Head of caudate nucleus (tissue), 42 donors: Measurements from ENCODE around the gene ENKUR.
A peak's percentile ranks its signal among the peaks of the same experiment; 100 is the strongest.
"Not testable (repeated sequence)": the region's sequence is repeated elsewhere in the genome, so short reads cannot be mapped to it uniquely, and the experiment has no call there.

Source experiments
- DNase-seq, 42 donors: peaks; one replicate each; pipeline versions ENCODE4 v3.0.0 to v3.0.0-alpha.2; 2020 to 2021; ENCODE audit warnings: mixed read lengths in 7 of 42
- intact Hi-C: fragments of 100-400 bp; cut with DNase I; formaldehyde crosslinking; loops from one replicate; pipeline ENCODE4 v1.15.0; 2022

The ENKUR gene

DNA sequence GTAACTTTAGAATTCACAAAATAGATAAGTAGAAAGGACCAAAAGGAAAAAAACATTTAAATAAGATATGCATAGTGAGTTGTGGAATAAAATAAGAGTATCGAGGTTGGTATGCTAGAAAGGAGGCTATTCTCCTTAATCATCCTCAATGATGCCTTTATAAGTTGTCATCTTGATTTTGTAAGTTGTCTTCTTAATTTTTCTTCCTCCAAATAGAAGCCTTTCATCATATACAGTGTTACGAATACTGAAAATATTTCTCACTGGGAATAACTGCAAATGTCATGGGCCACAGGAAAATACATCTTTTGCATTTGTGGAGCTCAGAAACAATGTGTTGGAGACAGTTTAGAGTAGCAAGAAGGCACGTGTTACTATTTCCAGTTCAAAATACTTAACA lies 32.0 kb downstream of the ENKUR start:
- DNase-seq, result no peak
- intact Hi-C loops, result no loop called here

DNA sequence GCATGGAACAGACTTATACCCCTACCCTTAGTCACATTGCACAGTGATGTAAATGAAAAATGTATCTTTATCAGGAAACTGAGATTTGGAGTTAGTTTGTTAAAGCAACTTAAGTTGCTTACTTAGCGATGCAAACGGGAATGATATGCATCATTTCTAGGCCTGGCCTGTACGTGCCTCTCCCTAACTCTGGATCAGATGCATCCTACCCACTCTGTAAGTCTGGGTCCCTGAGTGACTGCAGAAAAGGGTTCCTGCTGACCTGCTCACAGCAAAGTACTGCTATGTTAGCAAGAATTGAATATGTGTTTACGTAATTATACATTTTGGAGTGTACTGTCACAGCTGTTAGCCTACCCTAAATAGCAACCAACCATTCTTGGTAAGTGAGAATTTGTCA lies 32.8 kb downstream of the ENKUR start:
- intact Hi-C loops, result no loop called here
- no peak for DNase-seq

DNA sequence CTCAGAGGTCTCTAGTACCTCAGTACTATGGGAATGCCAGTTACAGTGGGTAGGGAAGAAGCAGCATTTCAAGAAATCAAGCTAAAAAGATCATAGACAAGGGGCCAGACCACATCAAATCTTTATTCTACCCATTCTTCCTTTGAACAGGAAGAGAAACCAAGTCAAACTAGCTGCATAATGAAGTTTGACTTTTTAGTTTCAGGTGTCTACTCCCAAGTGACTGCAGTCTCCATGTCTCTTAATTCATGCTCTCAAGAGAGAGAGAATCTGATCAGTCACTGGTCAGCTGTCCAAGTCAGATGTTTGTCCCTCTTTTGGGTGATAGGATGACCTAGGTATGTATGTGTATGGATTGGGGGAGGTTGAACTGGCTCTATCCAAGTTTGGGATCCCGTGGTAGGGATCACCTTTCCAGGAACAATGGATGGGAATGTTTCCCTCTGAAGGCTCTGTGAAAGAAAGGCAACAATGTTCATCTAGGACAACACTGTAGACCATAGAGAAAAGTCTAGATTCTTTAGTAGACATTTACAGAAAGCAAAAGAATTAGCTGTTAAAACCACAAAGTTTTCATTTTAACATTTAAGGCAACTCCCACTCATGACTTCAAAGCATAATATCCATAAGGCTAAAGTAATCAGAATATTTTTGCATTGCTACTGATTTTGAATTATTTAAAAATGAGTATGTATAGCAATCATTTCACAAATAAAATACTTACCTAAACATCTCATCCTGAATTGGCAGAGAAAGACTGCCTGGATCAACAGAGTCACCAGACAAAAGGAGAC lies 33.4 kb downstream of the ENKUR start:
- DNase-seq, result no peak
- intact Hi-C loops, result no loop called here

DNA sequence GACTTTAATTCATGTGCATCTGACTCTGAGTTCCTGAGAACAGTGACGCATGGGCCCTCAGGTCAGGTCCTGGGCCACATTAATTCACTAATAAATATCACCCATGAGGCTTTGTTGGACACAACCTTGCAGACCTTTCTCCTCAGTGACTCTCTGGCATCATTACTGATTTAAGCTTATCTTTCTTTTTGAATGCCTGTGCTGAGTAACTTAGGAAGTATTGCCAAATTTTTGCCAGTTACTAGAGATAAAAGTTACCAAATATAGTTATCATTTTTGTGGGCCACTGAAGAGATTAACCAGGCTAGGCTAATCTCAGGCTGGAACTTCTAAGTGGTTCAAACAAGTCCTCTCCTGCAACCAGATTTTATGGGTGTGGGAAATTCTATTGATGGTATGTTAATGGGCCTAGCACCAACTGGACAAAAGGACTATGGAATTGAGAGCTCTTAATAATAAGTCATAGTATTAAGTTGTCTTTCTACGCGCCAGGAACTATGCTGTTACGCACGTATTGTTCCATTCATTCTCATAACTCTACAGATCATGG lies 34.7 kb downstream of the ENKUR start:
- DNase-seq, result no peak
- intact Hi-C loops, result no loop called here

DNA sequence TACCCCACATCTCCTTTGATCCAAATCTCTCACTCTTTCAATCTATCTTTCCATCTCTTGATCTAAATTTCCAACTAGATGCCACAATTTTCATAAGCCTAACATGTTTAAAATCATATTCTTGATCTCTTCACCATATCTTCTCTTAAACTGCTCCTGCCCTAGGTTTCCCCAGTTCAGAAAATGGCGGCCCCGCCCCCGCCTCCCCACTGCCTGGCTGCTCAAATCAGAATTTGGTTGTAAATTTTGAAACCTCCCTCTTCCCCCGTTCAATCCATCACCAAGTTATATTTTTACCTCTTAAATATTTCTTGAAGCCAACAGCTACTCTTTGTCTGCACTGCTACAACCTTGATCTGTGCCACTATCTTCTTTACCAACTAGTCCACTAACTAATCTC lies 36.3 kb downstream of the ENKUR start:
- peak in 15 of 42 donors; percentile 18 to 61 (median 32) for DNase-seq
- intact Hi-C loops, result no loop called here

DNA sequence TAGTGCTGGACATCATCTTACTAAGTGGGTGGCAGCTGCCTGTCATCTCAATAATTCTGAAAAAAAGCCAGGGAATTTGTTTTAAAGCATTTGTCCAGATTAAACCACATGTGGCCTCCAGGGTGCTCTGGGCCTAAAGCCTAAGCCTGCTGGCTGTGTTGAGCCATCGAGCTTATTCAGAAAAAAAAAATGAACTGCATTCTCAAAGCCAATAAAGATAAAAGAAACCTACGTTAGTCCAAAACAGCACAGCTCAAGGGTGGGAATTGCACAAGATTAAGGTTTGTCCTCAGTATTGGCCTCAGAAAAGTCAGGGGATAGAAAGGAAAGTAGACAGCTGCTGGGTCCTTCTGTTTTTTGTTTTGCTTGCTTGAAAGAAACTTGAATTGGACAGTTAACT lies 41.0 kb downstream of the ENKUR start:
- DNase-seq, result no peak
- intact Hi-C loops, result no loop called here

DNA sequence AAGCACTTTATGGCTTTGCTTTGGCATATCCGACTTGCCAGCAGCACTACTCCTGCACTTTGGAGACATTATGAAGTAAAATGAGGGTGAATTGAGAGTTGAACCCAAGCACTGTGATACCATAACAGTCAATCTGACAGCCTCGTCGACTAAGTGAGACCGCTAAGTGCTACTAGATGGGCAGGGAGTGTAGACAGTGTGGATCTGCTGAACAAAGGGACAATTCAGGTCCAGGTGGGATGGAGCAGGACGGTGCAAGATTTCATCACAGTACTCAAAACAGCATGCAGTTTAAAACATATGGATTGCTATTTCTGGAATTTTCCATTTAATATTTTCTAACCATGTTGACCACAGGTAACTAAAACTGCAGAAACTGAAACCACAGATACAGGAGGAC lies 42.8 kb downstream of the ENKUR start:
- no peak for DNase-seq
- intact Hi-C loops, result no loop called here

DNA sequence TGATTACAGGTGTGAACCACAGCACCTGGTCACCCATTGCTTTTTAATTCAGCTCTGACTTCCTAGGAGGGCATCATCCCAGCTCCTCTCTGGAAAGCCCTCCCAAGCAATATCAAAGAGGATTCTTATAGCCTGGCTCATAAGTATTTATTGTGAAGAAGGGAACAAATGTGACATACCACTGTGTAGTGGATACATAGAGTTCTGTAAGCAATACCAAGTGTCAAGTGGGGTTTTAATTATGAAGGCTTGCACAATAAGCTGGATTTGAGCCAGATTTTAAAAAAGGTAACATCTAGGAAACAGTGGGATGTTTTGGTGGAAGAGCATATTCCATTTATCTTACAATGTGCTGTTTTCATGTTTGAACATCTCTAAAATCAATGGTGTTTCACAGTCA lies 44.6 kb downstream of the ENKUR start:
- intact Hi-C loops, result no loop called here
- no peak for DNase-seq

DNA sequence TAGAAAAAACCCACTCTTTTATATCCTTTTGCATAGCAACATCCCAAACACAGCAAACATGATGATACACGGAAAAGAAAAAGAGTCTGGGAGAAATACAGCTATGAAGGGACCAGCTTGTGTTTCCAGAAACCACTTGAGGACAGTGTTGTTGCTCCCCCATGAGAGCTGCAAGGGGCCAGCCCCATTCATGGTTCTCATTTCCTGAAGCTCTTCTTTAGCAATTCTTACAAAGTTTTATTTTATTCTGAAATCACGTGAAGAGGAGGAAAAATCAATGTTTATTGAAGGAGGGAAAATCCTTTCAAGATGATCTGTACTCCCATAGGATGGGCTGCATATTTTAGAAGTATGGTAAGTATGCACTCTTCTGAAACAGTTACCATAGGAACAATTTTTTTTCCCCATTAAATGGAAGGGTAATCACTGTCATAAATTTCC lies 46.1 kb downstream of the ENKUR start:
- intact Hi-C loops, result no loop called here
- DNase-seq, result no peak

DNA sequence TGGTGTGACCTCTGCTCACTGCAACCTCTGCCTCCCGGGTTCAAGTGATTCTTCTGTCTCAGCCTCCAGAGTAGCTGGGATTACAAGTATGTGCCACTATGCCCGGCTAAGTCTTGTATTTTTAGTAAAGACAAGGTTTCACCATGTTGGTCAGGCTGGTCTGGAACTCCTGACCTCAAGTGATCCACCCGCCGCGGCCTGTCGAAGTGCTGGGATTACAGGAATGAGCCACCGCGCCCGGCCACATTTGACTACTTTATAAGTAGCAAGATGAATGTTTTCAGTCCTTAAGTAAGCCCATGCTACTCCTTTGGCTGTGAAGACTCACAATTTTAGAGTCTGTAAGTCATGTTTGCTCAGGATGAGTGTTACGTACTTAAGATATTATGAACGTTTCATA lies 47.0 kb downstream of the ENKUR start:
- intact Hi-C loops, DNase-seq: not testable (repeated sequence)

DNA sequence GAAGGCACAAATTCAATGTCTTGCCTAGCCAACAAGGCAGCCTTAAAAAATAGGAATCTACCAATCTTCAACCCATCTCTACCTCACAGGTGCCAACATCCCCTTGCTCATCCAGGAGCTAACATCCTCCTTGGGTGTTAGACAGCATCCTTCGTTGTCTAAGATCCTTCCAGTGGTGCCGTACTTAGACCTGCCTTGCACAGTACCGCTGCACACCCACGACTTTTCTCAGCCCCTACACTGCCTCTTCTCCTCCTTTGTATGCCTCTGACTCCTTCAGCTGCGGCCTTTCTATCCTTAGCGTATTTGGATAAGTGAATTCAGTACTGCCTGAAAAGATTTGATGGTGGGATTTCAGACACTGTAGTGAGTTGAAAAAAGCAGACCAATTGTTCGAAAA lies 47.6 kb downstream of the ENKUR start:
- peak in 5 of 42 donors; percentile 19 to 62 (median 51) for DNase-seq
- intact Hi-C loops, result no loop called here

DNA sequence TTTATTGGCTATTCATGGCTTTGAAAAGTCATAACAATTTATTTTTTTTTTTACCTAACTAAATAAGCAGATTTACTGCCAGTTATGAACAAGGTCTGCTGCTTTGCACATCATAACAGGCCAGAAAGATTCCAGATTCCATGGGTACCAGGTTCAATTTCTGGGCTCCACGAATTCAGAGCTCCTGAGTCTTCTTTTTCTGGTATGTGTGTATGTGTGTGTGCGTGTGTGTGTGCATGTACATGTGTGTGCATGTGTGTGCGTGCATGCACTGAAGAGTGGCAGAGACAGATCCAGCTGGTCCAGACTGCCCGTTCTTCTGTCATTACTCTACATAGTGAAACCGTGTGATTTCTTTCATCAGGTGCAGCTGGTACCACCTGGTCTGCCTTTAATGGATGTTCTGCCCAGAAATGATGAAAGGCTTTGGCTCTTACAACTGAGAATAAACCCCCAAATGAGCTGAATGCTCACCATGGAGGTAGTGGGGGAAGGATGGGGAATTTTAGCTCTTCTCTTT lies 48.9 kb downstream of the ENKUR start:
- intact Hi-C loops, result no loop called here
- no peak for DNase-seq

DNA sequence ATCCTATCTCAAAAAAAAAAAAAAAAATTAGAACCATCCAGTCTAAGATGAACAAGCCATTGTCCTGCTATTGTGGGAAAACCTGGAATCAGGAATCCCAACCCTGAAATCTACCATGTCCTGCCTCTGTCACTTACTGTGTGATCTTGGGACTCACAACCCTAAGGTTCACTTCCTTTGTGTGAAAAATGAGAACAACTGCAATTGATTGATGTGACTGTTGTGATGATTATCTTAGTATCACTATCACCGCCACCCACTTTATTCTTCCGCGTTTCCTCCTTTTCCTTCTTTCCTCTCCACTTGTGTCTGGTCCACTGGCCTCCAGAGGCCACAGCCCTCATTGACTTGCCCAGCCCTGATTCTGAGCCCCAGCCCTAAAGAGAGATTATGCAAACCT lies 50.9 kb downstream of the ENKUR start:
- no peak for DNase-seq
- intact Hi-C loops, result no loop called here

DNA sequence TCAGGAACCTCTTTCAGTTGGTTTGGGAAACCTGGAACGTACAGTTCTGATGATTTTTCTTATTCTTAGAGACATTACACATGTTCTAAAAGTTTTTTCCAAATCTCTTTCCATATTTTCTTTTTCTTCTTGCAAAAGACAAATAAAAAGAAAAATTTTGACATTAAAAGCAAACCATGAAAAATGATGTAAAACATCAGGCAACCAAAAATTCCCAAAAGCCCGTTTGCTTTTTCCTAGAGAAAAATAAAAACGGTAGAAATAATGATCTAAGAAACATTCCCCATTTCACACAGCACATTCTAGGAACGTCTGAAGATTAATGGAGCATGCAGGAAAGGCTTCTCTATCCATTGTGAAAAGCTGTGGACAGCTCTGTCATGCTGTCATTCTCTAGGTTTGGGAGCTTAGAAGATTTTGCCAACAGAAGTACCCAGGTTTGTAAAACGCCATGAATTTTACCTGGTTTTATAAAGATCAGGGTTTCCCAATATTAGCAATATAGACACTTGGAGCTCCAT lies 52.4 kb downstream of the ENKUR start:
- DNase-seq, result no peak

DNA sequence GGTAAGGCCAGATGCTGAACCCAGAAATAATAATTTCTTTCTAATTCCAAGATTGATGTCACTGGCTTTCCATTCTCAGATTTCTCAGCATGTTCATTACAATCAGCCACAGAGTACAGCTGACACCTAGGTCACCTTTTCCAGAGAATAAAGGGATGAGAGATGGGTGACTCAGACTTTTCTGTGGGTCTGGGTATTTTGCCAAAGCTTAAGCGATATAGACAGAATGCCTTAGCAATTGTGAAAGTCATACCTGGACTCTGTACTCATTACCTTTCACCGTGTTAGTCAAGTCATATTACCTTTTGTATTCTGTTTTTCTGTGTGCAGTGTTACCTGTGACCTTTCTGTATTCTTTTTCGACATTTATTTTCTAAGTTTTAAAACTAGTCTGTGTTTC lies 53.0 kb downstream of the ENKUR start:
- intact Hi-C loops, result no loop called here
- no peak for DNase-seq

More for the DNA sequence above, 52.4 kb downstream of the ENKUR start:
- intact Hi-C loops, result no loop called here

DNA sequence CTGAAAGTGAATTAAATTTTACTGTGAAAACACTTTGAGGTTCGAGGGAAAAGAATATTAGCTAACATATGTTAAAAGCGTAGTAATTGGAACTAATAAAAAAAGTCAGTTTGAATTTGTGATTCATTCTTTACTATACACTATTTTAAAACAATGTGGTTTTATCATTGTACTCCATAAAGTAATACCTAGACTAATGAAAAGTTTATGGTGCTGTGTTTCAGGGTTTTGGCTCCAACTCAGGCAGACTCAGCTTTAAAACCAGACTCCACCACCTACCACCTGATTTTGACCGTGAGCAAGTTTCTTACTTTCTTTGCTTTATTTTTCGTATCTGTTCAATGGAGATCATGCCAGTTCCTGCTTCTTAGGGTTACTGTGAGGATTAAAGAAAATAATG lies 54.4 kb downstream of the ENKUR start:
- DNase-seq, result no peak

DNA sequence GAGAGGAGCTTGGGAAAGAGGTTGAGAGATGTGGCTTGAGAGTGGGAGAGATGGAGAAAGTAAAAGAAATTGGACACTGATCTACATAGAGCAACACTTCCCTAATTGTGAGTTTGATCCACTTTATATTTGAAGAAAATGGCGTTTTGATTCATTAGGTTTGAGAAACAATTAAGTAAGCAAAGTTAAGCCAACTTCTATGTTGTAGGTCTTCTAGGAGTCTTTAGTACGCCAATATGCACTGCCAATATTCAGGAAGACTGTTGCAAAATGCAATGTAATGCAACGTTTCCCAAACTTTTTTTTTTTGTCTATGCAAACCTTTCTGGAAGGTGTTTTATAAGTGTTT lies 56.6 kb downstream of the ENKUR start:
- intact Hi-C loops, result loop anchor here (10.0 kb wide), 1 partner anchor 145 kb away; no protein-coding TSS in a partner anchor
- no peak for DNase-seq

More for the DNA sequence above, 54.4 kb downstream of the ENKUR start:
- intact Hi-C loops, result no loop called here

DNA sequence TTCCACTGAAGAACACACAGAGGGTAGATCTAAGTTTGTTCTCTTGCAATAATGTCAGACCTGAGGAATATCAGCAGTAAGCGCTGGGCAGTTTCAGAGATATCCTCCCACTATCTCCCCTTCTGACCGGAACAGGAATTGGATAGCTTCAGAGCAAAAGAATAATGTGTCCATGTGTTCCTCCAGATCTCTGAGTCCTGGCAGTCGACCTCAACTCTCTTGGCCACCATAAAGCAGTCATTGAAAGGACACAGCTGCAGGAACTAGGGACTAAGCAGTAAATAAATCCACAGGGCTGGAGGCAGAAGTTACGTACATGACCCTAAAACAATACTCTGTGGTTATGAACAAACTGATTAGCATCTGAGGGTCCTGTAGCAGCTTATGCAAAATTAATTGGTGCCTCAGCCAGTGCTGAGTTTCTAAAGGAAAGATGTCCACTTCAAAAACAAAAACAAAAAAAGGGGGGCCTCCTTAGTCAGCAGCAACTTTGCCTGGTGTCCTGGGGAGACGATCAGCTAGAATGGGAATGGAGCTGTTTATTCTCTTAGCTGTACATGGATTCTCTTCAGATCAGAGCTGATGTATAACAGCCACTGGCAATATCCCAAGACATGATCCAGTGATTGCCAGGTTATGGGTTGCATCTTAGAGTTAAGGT lies 57.1 kb downstream of the ENKUR start:
- DNase-seq, result peak in 37 of 42 donors; percentile 24 to 89 (median 71)
- intact Hi-C loops, result loop anchor here (10.0 kb wide), 1 partner anchor 144 kb away; no protein-coding TSS in a partner anchor

DNA sequence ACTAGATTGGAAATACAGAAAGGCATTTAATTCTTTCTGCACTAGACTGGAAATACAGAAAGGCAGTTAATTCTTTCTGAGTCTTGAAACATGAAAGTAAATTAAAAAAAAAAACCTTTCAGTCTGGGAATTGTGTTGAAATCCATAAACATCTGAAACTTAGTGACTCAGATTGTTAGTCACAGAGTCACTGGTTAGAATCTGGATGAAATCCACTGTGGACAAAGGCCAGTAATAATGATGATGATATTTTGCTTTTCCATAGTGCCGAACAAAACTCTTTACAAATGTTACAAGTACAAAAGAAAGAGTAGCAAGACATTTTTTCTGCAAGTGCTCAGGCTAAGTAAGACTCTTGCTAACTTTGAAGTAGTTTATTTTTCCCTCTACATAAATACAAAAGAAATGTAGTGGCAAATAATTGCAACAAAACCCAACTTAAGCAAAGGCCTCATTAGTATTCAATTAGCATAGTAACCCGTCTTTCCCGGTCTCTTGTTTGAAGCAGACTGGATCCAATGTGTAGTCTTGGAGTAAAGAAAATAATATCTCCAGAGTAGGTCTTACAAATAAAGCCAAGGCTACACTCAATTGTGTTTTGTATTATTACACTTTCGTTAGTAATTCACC lies 57.8 kb downstream of the ENKUR start:
- DNase-seq, result no peak
- intact Hi-C loops, result loop anchor here (10.0 kb wide), 1 partner anchor 143 kb away; no protein-coding TSS in a partner anchor
